Keratinocyte (primary cell): ENCODE measurements around the gene CHN2.

ENCODE experiments used
- EZH2 ChIP-seq: IDR thresholded peaks from one replicate; pipeline ENCODE4 v1.6.1; 2012; ENCODE audit warnings: inconsistent platforms, mild to moderate bottlenecking, low read length, moderate library complexity
- TF ChIP-seq, protein P1 (sequence below), 3 experiments: IDR thresholded peaks in 1 of 3; conservative IDR thresholded peaks in 1 of 3; optimal IDR thresholded peaks in 1 of 3; 2 replicates in 2 of 3; 3 replicates in 1 of 3; pipeline versions ENCODE3 to v1.5.1; 2011; ENCODE audit warnings: low read length in 3 of 3, mild to moderate bottlenecking in 3 of 3, moderate library complexity in 2 of 3, control low read depth in 1 of 3, inconsistent platforms in 1 of 3; ENCODE audit not compliant: insufficient read depth in 2 of 3; ENCODE audit errors: extremely low read depth in 1 of 3

DNA sequence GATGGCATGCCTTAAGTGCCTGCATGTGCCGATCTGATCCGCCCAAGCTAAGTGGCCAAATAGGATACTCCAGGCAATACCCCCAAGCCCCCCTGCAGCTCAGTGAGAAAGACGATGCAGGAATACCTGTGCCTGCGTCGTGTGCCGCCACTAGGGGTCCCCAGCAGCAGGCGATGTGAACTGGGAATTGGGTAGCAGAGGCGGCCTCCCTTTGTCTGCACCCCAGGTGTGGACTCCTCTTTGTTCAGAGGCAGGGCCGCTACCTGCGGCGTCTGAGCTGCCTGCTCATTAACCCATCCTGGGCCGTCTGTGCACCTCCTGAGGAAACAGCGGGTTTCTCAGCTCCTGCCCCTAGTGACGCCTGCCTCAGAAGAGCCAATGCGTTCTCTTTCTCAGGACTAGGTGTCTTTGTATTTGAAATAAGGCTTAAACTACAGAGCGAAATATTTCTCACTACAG lies 4.8 kb upstream of the CHN2 start:
- TF ChIP-seq, protein P1, sequence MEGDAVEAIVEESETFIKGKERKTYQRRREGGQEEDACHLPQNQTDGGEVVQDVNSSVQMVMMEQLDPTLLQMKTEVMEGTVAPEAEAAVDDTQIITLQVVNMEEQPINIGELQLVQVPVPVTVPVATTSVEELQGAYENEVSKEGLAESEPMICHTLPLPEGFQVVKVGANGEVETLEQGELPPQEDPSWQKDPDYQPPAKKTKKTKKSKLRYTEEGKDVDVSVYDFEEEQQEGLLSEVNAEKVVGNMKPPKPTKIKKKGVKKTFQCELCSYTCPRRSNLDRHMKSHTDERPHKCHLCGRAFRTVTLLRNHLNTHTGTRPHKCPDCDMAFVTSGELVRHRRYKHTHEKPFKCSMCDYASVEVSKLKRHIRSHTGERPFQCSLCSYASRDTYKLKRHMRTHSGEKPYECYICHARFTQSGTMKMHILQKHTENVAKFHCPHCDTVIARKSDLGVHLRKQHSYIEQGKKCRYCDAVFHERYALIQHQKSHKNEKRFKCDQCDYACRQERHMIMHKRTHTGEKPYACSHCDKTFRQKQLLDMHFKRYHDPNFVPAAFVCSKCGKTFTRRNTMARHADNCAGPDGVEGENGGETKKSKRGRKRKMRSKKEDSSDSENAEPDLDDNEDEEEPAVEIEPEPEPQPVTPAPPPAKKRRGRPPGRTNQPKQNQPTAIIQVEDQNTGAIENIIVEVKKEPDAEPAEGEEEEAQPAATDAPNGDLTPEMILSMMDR (optimal IDR thresholded peaks at IDR 0.05 in 1 of 3, IDR thresholded peaks at IDR 0.05 in 1 of 3, conservative IDR thresholded peaks at IDR 0.05 in 1 of 3; ENCODE audit: extremely low read depth in 1 of 3, insufficient read depth in 2 of 3, low read length in 3 of 3) = peak; percentile 80 to 96 (median 92)
- no peak for TF ChIP-seq EZH2
